Fibroblast of skin of left biceps (primary cell): ENCODE measurements around the gene KAZALD1.

Experiments used
- DNase-seq, 2 experiments: peaks; one replicate each; pipeline ENCODE4 v3.0.0-alpha.2; 2013; ENCODE audit warnings: low read depth in 2 of 2

KAZALD1 gene

GRCh38 chr10:101095004-101095403, 33.2 kb downstream of the KAZALD1 start:
- no peak for DNase-seq

- DNase-seq = peak in 1 of 2 experiments; percentile 7
Observed at GRCh38 chr10:101095550-101096213, 33.9 kb downstream of the KAZALD1 start.

GRCh38 chr10:101096378-101096777, 34.6 kb downstream of the KAZALD1 start:
- DNase-seq = no peak

GRCh38 chr10:101097881-101098280, 36.1 kb downstream of the KAZALD1 start:
- no peak for DNase-seq

- no peak for DNase-seq
Observed at GRCh38 chr10:101099901-101100300, 38.1 kb downstream of the KAZALD1 start.

GRCh38 chr10:101101372-101101881, 39.6 kb downstream of the KAZALD1 start:
- DNase-seq = no peak

- DNase-seq = no peak
Observed at GRCh38 chr10:101103430-101103829, 41.6 kb downstream of the KAZALD1 start.

- no peak for DNase-seq
Observed at GRCh38 chr10:101106351-101106750, 44.6 kb downstream of the KAZALD1 start.

GRCh38 chr10:101107771-101108170, 46.0 kb downstream of the KAZALD1 start:
- DNase-seq = no peak

GRCh38 chr10:101110856-101111523, 49.2 kb downstream of the KAZALD1 start:
- no peak for DNase-seq

- DNase-seq = no peak
Observed at GRCh38 chr10:101111547-101111946, 49.8 kb downstream of the KAZALD1 start.

- DNase-seq = no peak
Observed at GRCh38 chr10:101112799-101113594, 51.2 kb downstream of the KAZALD1 start.

- no peak for DNase-seq
Observed at GRCh38 chr10:101113890-101114403, 52.2 kb downstream of the KAZALD1 start.

GRCh38 chr10:101114646-101115045, 52.9 kb downstream of the KAZALD1 start:
- DNase-seq = no peak
